Astrocyte (in vitro differentiated cells and primary cell): ENCODE results near the gene ZP1. TPM values are rescaled to one million over a fixed set of nuclear protein-coding genes. Genes with fewer than 3 reads are reported as not detected.

Source experiments
- DNase-seq: peaks from one replicate; pipeline ENCODE4 v3.0.0-alpha.2; 2010; ENCODE audit warnings: low read depth
- FAIRE-seq: peaks from 2 replicates; lab custom pipeline; 2011; peaks lifted over from hg19 to GRCh38; lab: Jason Lieb, UNC
- H2AFZ ChIP-seq: 2 replicates; pipeline ENCODE4 v1.6.0; 2012; ENCODE audit warnings: low read depth, low read length, inconsistent platforms
- H3K27ac ChIP-seq: 2 replicates; pipeline ENCODE4 v1.5.1; 2011; ENCODE audit warnings: low read depth, low read length, inconsistent platforms
- H3K27me3 ChIP-seq: 2 replicates; pipeline ENCODE4 v1.6.0; 2011; ENCODE audit warnings: low read length, inconsistent platforms; ENCODE audit not compliant: insufficient read depth
- H3K36me3 ChIP-seq: 2 replicates; pipeline ENCODE4 v1.5.1; 2011; ENCODE audit warnings: low read length, inconsistent platforms; ENCODE audit not compliant: insufficient read depth
- H3K4me1 ChIP-seq: 2 replicates; pipeline ENCODE4 v1.5.1; 2011; ENCODE audit warnings: low read length, inconsistent platforms; ENCODE audit not compliant: insufficient read depth
- H3K4me2 ChIP-seq: 2 replicates; pipeline ENCODE4 v1.6.0; 2012; ENCODE audit warnings: low read length, inconsistent platforms
- H3K4me3 ChIP-seq: 2 replicates; pipeline ENCODE4 v1.5.1; 2011; ENCODE audit warnings: low read depth, mild to moderate bottlenecking, low read length, inconsistent platforms; ENCODE audit not compliant: insufficient read depth
- H3K79me2 ChIP-seq: 2 replicates; pipeline ENCODE4 v1.6.0; 2012; ENCODE audit warnings: mild to moderate bottlenecking, low read length, inconsistent platforms; ENCODE audit not compliant: insufficient read depth
- H3K9ac ChIP-seq: 2 replicates; pipeline ENCODE4 v1.6.0; 2012; ENCODE audit warnings: mild to moderate bottlenecking, low read length, inconsistent platforms
- H3K9me3 ChIP-seq: 2 replicates; pipeline ENCODE4 v1.5.1; 2012; ENCODE audit warnings: low read depth, mild to moderate bottlenecking, low read length, inconsistent platforms; ENCODE audit not compliant: insufficient read depth
- H4K20me1 ChIP-seq: 2 replicates; pipeline ENCODE4 v1.6.0; 2012; ENCODE audit warnings: low read length, inconsistent platforms; ENCODE audit not compliant: insufficient read depth
- H3K27ac Mint-ChIP-seq: one replicate; pipeline ENCODE4 v1.8.0; 2021; ENCODE audit warnings: mild to moderate bottlenecking, mixed read lengths; ENCODE audit not compliant: unreplicated experiment
- H3K27me3 Mint-ChIP-seq: one replicate; pipeline ENCODE4 v1.8.0; 2021; ENCODE audit warnings: low read depth, mixed read lengths; ENCODE audit not compliant: unreplicated experiment
- H3K36me3 Mint-ChIP-seq: one replicate; pipeline ENCODE4 v1.8.0; 2021; ENCODE audit warnings: low read depth, mixed read lengths; ENCODE audit not compliant: unreplicated experiment
- H3K4me1 Mint-ChIP-seq: one replicate; pipeline ENCODE4 v1.8.0; 2021; ENCODE audit warnings: low read depth, mixed read lengths; ENCODE audit not compliant: unreplicated experiment
- H3K4me3 Mint-ChIP-seq: one replicate; pipeline ENCODE4 v1.8.0; 2021; ENCODE audit warnings: mild to moderate bottlenecking, moderate library complexity, mixed read lengths; ENCODE audit not compliant: unreplicated experiment
- H3K9me3 Mint-ChIP-seq: one replicate; pipeline ENCODE4 v1.8.0; 2021; ENCODE audit warnings: mild to moderate bottlenecking, mixed read lengths; ENCODE audit not compliant: unreplicated experiment
- EZH2 ChIP-seq: IDR thresholded peaks from 2 replicates; pipeline ENCODE4 v1.6.1; 2012; ENCODE audit warnings: mild to moderate bottlenecking, low read length, inconsistent platforms; ENCODE audit not compliant: insufficient read depth
- total RNA-seq: library from RNA; stranded (reverse); gene quantifications from 2 replicates; pipeline ENCODE4 v1.2.1, GENCODE V29; 2021
- TF ChIP-seq, protein P1 (sequence below): IDR thresholded peaks from 2 replicates; pipeline ENCODE4 v1.5.1; 2011; ENCODE audit warnings: low read depth, mild to moderate bottlenecking, inconsistent platforms, low read length, moderate library complexity; ENCODE audit not compliant: insufficient read depth

The ZP1 gene
- total RNA-seq, 1 donor from 2014 or later: not detected

DNA sequence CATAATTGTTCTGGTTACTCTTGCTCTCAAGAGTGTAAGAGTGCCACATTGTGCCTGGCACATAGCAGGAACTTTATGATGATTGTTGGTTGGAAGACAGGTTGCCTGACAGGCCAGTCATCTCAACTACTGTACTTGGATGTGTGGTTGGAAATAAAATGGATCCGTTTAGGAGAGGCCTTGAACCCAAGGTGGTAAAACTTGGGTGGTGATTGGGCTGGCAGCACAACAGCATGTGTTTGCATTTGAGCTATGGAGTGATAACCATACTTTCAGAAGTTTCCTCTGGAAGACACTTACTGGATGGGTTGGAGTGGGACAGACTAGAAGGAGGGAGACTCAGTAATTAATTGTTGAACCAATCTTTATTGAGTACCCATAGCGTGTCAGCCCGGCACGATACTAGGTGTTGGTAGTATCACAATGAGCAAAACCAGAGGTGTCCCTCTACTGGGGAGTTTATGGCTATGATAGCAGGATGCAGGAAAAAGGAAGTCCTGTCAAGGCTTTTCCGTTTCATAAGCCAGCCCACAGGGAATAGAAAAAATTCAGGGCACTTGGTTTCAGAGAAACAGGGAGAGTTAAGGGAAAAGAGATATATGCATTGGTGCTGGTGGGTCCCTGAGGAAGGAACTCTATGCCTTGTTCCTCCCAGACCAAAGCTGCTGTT is 43.5 kb downstream of the ZP1 start:
- H3K9me3 Mint-ChIP-seq: peaks cover 7% of the 10 kb centered on the region
- peaks cover 2% of the 10 kb centered on the region for H3K4me1 Mint-ChIP-seq
- no peaks in the 10 kb centered on the region for H3K36me3 Mint-ChIP-seq
- DNase-seq (no peak), FAIRE-seq (no peak)
- H2AFZ ChIP-seq: no peak overlapping the region
- H3K4me3 ChIP-seq: no peak overlapping the region
- peaks cover 21% of the 10 kb centered on the region for H3K4me1 ChIP-seq
- H3K4me3 Mint-ChIP-seq: no peak overlapping the region
- TF ChIP-seq, protein P1, sequence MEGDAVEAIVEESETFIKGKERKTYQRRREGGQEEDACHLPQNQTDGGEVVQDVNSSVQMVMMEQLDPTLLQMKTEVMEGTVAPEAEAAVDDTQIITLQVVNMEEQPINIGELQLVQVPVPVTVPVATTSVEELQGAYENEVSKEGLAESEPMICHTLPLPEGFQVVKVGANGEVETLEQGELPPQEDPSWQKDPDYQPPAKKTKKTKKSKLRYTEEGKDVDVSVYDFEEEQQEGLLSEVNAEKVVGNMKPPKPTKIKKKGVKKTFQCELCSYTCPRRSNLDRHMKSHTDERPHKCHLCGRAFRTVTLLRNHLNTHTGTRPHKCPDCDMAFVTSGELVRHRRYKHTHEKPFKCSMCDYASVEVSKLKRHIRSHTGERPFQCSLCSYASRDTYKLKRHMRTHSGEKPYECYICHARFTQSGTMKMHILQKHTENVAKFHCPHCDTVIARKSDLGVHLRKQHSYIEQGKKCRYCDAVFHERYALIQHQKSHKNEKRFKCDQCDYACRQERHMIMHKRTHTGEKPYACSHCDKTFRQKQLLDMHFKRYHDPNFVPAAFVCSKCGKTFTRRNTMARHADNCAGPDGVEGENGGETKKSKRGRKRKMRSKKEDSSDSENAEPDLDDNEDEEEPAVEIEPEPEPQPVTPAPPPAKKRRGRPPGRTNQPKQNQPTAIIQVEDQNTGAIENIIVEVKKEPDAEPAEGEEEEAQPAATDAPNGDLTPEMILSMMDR: no peak
- TF ChIP-seq EZH2: no peak
- peaks cover 6% of the 10 kb centered on the region for H3K27me3 ChIP-seq
- no peak overlapping the region for H3K27ac Mint-ChIP-seq
- no peaks in the 10 kb centered on the region for H3K9me3 ChIP-seq
- no peak overlapping the region for H3K4me2 ChIP-seq
- peaks cover 2% of the 10 kb centered on the region for H4K20me1 ChIP-seq
- peaks cover 18% of the 10 kb centered on the region for H3K79me2 ChIP-seq
- H3K36me3 ChIP-seq: no peaks in the 10 kb centered on the region
- H3K27ac ChIP-seq: no peak overlapping the region
- H3K27me3 Mint-ChIP-seq: peaks cover 34% of the 10 kb centered on the region
- H3K9ac ChIP-seq: no peak overlapping the region

DNA sequence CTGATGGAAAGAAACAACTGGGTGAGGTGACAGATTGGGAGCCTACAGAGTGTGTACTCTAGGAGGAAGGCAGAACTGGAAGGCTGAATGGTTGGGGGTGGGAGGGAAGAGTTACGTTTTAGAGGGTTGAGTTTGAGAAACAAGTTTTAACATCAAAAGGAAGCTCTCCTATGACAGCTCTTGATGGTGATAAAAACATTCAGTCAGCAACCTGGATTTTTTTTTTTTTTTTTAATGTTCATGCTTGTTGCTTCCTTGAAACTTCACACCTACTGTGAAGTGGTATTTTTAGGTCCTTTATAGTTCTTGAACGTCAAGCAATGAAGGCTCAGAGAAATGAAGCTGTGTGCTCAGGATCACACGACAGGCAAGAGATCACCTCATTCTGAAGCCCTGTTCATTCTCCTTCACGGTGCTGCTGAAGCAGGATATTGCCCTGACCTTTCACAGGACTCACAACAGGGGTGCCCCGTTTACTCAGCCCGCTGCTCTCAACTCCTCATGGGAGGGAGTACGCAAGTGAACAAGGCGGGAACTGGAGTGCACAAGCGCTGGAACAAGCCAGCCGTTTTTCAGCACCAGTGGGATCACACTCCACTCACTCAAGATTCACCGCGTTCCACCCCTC is 45.0 kb downstream of the ZP1 start:
- Histone ChIP-seq H2AFZ (peak overlapping the region; percentile 82), H3K4me2 (peak overlapping the region; percentile 86), H3K79me2 (peaks cover 29% of the 10 kb centered on the region), H3K4me1 (peaks cover 23% of the 10 kb centered on the region), H3K27ac (no peak overlapping the region), H3K9ac (peak overlapping the region; percentile 81), H3K4me3 (no peak overlapping the region), H3K36me3 (no peaks in the 10 kb centered on the region), H3K27me3 (peaks cover 6% of the 10 kb centered on the region), H3K9me3 (no peaks in the 10 kb centered on the region), H4K20me1 (peaks cover 4% of the 10 kb centered on the region)
- Mint-ChIP-seq H3K9me3 (peaks cover 7% of the 10 kb centered on the region), H3K27ac (no peak overlapping the region), H3K4me1 (peaks cover 7% of the 10 kb centered on the region), H3K36me3 (no peaks in the 10 kb centered on the region), H3K27me3 (peaks cover 34% of the 10 kb centered on the region), H3K4me3 (peak overlapping the region; percentile 58)
- DNase-seq (no peak), FAIRE-seq (no peak)
- TF ChIP-seq, protein P1: no peak
- TF ChIP-seq EZH2: no peak
